Neural progenitor cell (in vitro differentiated cells): ENCODE measurements around the gene C1QL4. TPM values are rescaled to one million over a fixed set of nuclear protein-coding genes. Genes with fewer than 3 reads are reported as not detected.

ENCODE experiments used
- DNase-seq: peaks from one replicate; pipeline ENCODE4 v3.0.0-alpha.2; 2016; ENCODE audit warnings: low spot score
- H2AFZ ChIP-seq: fragments of 200-600 bp; sonication (generic); replicated peaks from 2 replicates; pipeline ENCODE4 v1.6.1; 2016; ENCODE audit warnings: antibody characterized with exemption
- H3F3A ChIP-seq: fragments of 200-600 bp; sonication (generic); 2 replicates; pipeline ENCODE4 v1.6.1; 2016; ENCODE audit warnings: antibody characterized with exemption, low read depth
- H3K27ac ChIP-seq: fragments of 200-600 bp; sonication (generic); 2 replicates; pipeline ENCODE4 v1.5.1; 2016; ENCODE audit warnings: mild to moderate bottlenecking
- H3K27me3 ChIP-seq: fragments of 200-600 bp; sonication (generic); 2 replicates; pipeline ENCODE4 v1.6.1; 2016; ENCODE audit warnings: mild to moderate bottlenecking, moderate library complexity
- H3K36me3 ChIP-seq: fragments of 200-600 bp; sonication (generic); 2 replicates; pipeline ENCODE4 v1.5.1; 2016
- H3K4me1 ChIP-seq: fragments of 200-600 bp; sonication (generic); 2 replicates; pipeline ENCODE4 v1.6.1; 2016; ENCODE audit warnings: mixed run types
- H3K4me2 ChIP-seq: fragments of 200-600 bp; sonication (generic); 2 replicates; pipeline ENCODE4 v1.6.1; 2016
- H3K4me3 ChIP-seq: fragments of 200-600 bp; sonication (generic); 2 replicates; pipeline ENCODE4 v1.5.1; 2016
- H3K79me2 ChIP-seq: fragments of 200-600 bp; sonication (generic); 2 replicates; pipeline ENCODE4 v1.6.1; 2016; ENCODE audit warnings: low read depth
- H3K9ac ChIP-seq: fragments of 200-600 bp; sonication (generic); 2 replicates; pipeline ENCODE4 v1.6.1; 2016
- H3K9me3 ChIP-seq: fragments of 200-600 bp; sonication (generic); 2 replicates; pipeline ENCODE4 v1.5.1; 2016; ENCODE audit warnings: low read depth
- H4K20me1 ChIP-seq: fragments of 200-600 bp; sonication (generic); 2 replicates; pipeline ENCODE4 v1.6.1; 2016; ENCODE audit warnings: low read depth
- H3K27ac Mint-ChIP-seq: 3 replicates; pipeline ENCODE4 v1.8.0; 2021; ENCODE audit warnings: mixed read lengths
- H3K27me3 Mint-ChIP-seq: 2 replicates; pipeline ENCODE4 v1.8.0; 2022; ENCODE audit warnings: low read depth, mild to moderate bottlenecking, inconsistent platforms, moderate library complexity, mixed read lengths; ENCODE audit not compliant: insufficient read depth
- H3K36me3 Mint-ChIP-seq: 3 replicates; pipeline ENCODE4 v1.8.0; 2021; ENCODE audit warnings: mixed read lengths
- H3K4me1 Mint-ChIP-seq: 3 replicates; pipeline ENCODE4 v1.8.0; 2021; ENCODE audit warnings: mixed read lengths
- H3K4me3 Mint-ChIP-seq: 3 replicates; pipeline ENCODE4 v1.8.0; 2021; ENCODE audit warnings: mild to moderate bottlenecking, moderate library complexity, mixed read lengths
- H3K9me3 Mint-ChIP-seq: 3 replicates; pipeline ENCODE4 v1.8.0; 2020; ENCODE audit warnings: mixed read lengths
- CTCF ChIP-seq: fragments of 200-600 bp; sonication (generic); IDR thresholded peaks from 2 replicates; pipeline ENCODE4 v1.5.1; 2017; ENCODE audit warnings: antibody characterized with exemption, mild to moderate bottlenecking
- EZH2 ChIP-seq: fragments of 200-600 bp; sonication (generic); IDR thresholded peaks from 2 replicates; pipeline ENCODE4 v1.6.1; 2017; ENCODE audit warnings: antibody characterized with exemption, mild to moderate bottlenecking, moderate library complexity
- EZH2phosphoT487 ChIP-seq: fragments of 200-600 bp; sonication (generic); IDR thresholded peaks from 2 replicates; pipeline ENCODE4 v1.6.1; 2017; ENCODE audit warnings: antibody characterized with exemption
- total RNA-seq: library from RNA; depleted of rRNA; stranded (reverse); fragments of >200 nt; gene quantifications from 2 replicates; pipeline ENCODE4 v1.2.3, GENCODE V29; 2015; ENCODE audit warnings: low replicate concordance

The C1QL4 gene
- total RNA-seq, 1 donor from 2014 or later, result 0.84 TPM

- H3K27ac ChIP-seq, result no peak overlapping the region
- no peaks in the 10 kb centered on the region for H3K79me2 ChIP-seq
- Mint-ChIP-seq H3K36me3 (no peaks in the 10 kb centered on the region), H3K27ac (no peak overlapping the region), H3K4me1 (peaks cover 17% of the 10 kb centered on the region), H3K4me3 (no peak overlapping the region), H3K9me3 (peaks cover 2% of the 10 kb centered on the region), H3K27me3 (peaks cover 51% of the 10 kb centered on the region)
- no peak overlapping the region for H3K4me3 ChIP-seq
- H4K20me1 ChIP-seq, result peaks cover 38% of the 10 kb centered on the region
- H3F3A ChIP-seq, result peaks cover 41% of the 10 kb centered on the region
- no peak overlapping the region for H3K9ac ChIP-seq
- no peak for TF ChIP-seq EZH2phosphoT487
- no peak for TF ChIP-seq CTCF
- no peak for TF ChIP-seq EZH2
- H2AFZ ChIP-seq, result no peak overlapping the region
- no peaks in the 10 kb centered on the region for H3K36me3 ChIP-seq
- DNase-seq, result no peak
- peaks cover 82% of the 10 kb centered on the region for H3K27me3 ChIP-seq
- peak overlapping the region; percentile 72 for H3K4me2 ChIP-seq
- peaks cover 27% of the 10 kb centered on the region for H3K4me1 ChIP-seq
- H3K9me3 ChIP-seq, result no peaks in the 10 kb centered on the region
These were observed 42.2 kb downstream of the C1QL4 start for GRCh38 chr12:49294804-49295081.

- H3K27me3 ChIP-seq, result peaks cover 77% of the 10 kb centered on the region
- no peak overlapping the region for H3K27ac Mint-ChIP-seq
- H3K9ac ChIP-seq, result no peak overlapping the region
- peaks cover 2% of the 10 kb centered on the region for H3K9me3 Mint-ChIP-seq
- H3K4me1 Mint-ChIP-seq, result peaks cover 17% of the 10 kb centered on the region
- no peaks in the 10 kb centered on the region for H3K79me2 ChIP-seq
- peaks cover 38% of the 10 kb centered on the region for H4K20me1 ChIP-seq
- TF ChIP-seq EZH2 (no peak), CTCF (no peak), EZH2phosphoT487 (no peak)
- peaks cover 41% of the 10 kb centered on the region for H3F3A ChIP-seq
- H3K4me2 ChIP-seq, result no peak overlapping the region
- peaks cover 27% of the 10 kb centered on the region for H3K4me1 ChIP-seq
- no peaks in the 10 kb centered on the region for H3K36me3 Mint-ChIP-seq
- no peak overlapping the region for H3K27ac ChIP-seq
- no peak overlapping the region for H3K4me3 Mint-ChIP-seq
- H3K4me3 ChIP-seq, result no peak overlapping the region
- no peaks in the 10 kb centered on the region for H3K9me3 ChIP-seq
- no peak overlapping the region for H2AFZ ChIP-seq
- peaks cover 50% of the 10 kb centered on the region for H3K27me3 Mint-ChIP-seq
- H3K36me3 ChIP-seq, result no peaks in the 10 kb centered on the region
- DNase-seq, result peak; percentile 42
These were observed 42.7 kb downstream of the C1QL4 start for GRCh38 chr12:49294086-49294803.

GRCh38 chr12:49293056-49293956 lies 43.7 kb downstream of the C1QL4 start:
- Histone ChIP-seq H3K36me3 (no peaks in the 10 kb centered on the region), H2AFZ (peak overlapping the region; percentile 73), H3F3A (peaks cover 41% of the 10 kb centered on the region), H3K79me2 (no peaks in the 10 kb centered on the region), H4K20me1 (peaks cover 37% of the 10 kb centered on the region), H3K9ac (no peak overlapping the region), H3K4me2 (peak overlapping the region; percentile 59), H3K9me3 (no peaks in the 10 kb centered on the region), H3K4me1 (peaks cover 27% of the 10 kb centered on the region), H3K27ac (no peak overlapping the region), H3K27me3 (peaks cover 68% of the 10 kb centered on the region), H3K4me3 (no peak overlapping the region)
- no peak overlapping the region for H3K4me3 Mint-ChIP-seq
- H3K27me3 Mint-ChIP-seq, result peaks cover 41% of the 10 kb centered on the region
- H3K4me1 Mint-ChIP-seq, result peaks cover 15% of the 10 kb centered on the region
- peak; percentile 58 for DNase-seq
- H3K36me3 Mint-ChIP-seq, result no peaks in the 10 kb centered on the region
- no peaks in the 10 kb centered on the region for H3K9me3 Mint-ChIP-seq
- no peak for TF ChIP-seq EZH2
- TF ChIP-seq EZH2phosphoT487, result no peak
- no peak for TF ChIP-seq CTCF
- H3K27ac Mint-ChIP-seq, result no peak overlapping the region
